ENCODE measurements around the gene DOCK1. TPM values are rescaled to one million over a fixed set of nuclear protein-coding genes. Genes with fewer than 3 reads are reported as not detected.

Gene DOCK1
- total RNA-seq, 1 donor from 2014 or later: 57.8 TPM

DNA sequence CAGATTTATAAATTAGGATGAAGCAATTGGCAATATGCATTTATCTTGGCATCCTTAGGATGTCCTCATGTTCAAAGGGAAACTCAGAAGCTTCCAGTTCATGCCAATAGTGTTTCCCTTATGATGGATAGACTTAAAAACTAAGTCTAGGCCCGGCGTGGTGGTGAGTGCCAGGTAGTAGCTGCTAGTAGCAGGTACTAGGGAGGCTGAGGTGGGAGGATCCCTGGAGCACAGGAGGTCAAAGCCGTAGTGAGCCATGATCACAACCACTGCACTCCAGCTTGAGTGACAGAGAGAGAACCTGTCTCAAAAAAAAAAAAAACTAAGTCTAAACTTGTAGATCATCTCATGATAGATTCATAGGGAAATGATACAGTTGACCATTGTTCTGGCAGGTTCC lies 115.0 kb downstream of the DOCK1 start:
- H3K9me3 Mint-ChIP-seq (ENCODE audit: low read depth): no peaks in the 10 kb centered on the region
- H3K36me3 Mint-ChIP-seq (ENCODE audit: low read depth): peaks cover 19% of the 10 kb centered on the region
- no peak overlapping the region for H3K27ac Mint-ChIP-seq (ENCODE audit: unreplicated experiment)
- TF ChIP-seq, protein P1, sequence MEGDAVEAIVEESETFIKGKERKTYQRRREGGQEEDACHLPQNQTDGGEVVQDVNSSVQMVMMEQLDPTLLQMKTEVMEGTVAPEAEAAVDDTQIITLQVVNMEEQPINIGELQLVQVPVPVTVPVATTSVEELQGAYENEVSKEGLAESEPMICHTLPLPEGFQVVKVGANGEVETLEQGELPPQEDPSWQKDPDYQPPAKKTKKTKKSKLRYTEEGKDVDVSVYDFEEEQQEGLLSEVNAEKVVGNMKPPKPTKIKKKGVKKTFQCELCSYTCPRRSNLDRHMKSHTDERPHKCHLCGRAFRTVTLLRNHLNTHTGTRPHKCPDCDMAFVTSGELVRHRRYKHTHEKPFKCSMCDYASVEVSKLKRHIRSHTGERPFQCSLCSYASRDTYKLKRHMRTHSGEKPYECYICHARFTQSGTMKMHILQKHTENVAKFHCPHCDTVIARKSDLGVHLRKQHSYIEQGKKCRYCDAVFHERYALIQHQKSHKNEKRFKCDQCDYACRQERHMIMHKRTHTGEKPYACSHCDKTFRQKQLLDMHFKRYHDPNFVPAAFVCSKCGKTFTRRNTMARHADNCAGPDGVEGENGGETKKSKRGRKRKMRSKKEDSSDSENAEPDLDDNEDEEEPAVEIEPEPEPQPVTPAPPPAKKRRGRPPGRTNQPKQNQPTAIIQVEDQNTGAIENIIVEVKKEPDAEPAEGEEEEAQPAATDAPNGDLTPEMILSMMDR (IDR thresholded peaks at IDR 0.05): no peak
- no peak overlapping the region for H3K4me3 Mint-ChIP-seq (ENCODE audit: unreplicated experiment)
- no peak for DNase-seq (ENCODE audit: low spot score)
- H3K27me3 Mint-ChIP-seq (ENCODE audit: low read depth): no peaks in the 10 kb centered on the region
- no peaks in the 10 kb centered on the region for H3K4me1 Mint-ChIP-seq (ENCODE audit: low read depth)

DNA sequence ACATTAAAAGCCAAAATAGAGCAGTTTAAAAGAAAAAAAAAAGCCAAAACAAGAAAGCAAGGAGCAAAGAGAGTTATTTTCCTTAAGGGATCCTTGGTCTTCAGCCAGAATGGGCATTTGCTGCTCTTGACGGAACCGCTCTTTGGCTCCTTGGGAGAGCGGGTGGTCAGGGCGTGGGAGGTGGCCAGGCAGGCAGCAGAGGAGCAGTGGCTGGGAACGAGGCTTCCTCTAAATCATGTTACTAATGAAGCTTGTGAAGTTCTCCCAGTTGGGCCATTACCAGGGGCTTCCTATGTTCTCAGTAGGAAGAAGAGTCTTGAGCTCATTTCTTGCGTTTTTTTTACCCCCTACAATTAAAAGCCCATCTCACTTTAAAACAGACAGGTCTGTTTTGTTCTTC lies 116.6 kb downstream of the DOCK1 start:
- Mint-ChIP-seq H3K36me3 (ENCODE audit: low read depth) (peaks cover 26% of the 10 kb centered on the region), H3K4me3 (ENCODE audit: unreplicated experiment) (no peak overlapping the region), H3K27ac (ENCODE audit: unreplicated experiment) (no peak overlapping the region), H3K27me3 (ENCODE audit: low read depth) (no peaks in the 10 kb centered on the region), H3K4me1 (ENCODE audit: low read depth) (no peaks in the 10 kb centered on the region), H3K9me3 (ENCODE audit: low read depth) (no peaks in the 10 kb centered on the region)
- TF ChIP-seq, protein P1 (IDR thresholded peaks at IDR 0.05): no peak
- DNase-seq (ENCODE audit: low spot score): no peak

DNA sequence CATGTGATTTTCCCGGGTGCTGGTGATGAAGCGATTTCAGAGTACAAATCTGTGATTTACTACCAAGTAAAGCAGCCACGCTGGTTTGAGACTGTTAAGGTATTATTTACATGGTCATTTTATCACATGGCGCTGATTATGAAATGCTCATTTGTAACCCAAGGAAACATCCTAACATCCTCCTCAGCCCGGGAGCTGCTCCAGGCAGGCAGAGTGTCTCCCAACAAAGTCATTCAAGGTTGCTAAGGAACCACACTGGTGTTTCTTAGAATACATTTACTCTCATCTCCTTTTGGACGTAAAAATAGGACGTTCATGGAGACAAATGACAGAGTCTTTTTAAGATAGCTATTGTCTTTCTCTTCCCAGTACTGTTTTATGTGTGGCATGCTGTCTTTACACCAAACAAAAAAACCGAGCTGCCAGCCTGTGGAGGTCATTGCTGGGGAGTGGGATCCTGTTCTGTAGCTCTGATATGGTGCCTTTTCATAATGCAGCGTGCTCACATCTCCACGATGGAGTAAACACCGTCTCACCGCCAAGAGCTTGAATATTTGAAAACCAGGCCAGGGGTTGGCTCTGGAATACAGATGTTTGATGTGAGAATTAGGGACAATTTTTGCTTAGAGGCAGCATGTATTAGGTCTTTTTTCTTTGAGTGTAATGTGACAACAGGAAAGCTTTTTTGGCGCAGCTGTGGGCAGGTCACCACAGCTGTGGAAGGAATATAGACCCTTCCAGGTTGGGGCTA lies 119.6 kb downstream of the DOCK1 start:
- TF ChIP-seq, protein P1 (IDR thresholded peaks at IDR 0.05): no peak
- H3K36me3 Mint-ChIP-seq (ENCODE audit: low read depth): peaks cover 32% of the 10 kb centered on the region
- H3K27ac Mint-ChIP-seq (ENCODE audit: unreplicated experiment): no peak overlapping the region
- DNase-seq (ENCODE audit: low spot score): no peak
- no peaks in the 10 kb centered on the region for H3K4me1 Mint-ChIP-seq (ENCODE audit: low read depth)
- H3K9me3 Mint-ChIP-seq (ENCODE audit: low read depth): no peaks in the 10 kb centered on the region
- H3K27me3 Mint-ChIP-seq (ENCODE audit: low read depth): no peaks in the 10 kb centered on the region
- H3K4me3 Mint-ChIP-seq (ENCODE audit: unreplicated experiment): no peak overlapping the region

DNA sequence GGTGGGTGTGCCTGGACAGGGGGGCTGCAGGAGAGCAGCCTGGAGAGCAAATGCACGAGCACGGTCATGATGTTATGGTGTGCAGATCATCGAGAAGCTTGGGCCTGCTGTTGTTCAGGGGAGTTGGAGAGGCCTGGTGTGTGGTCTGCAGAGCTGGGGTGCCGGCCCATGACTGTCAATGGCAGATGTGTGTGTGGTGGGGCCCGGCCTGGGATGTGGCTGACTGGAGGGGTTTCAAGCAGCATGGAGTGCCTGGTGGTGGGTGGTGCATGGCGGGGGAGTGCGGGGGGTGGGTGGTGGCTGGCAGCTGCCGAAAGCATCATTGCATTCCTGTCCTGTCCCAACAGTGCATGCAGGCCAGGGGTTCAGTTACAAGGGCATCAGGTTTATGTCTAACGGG lies 122.6 kb downstream of the DOCK1 start:
- Mint-ChIP-seq H3K4me1 (ENCODE audit: low read depth) (no peaks in the 10 kb centered on the region), H3K27me3 (ENCODE audit: low read depth) (no peaks in the 10 kb centered on the region), H3K4me3 (ENCODE audit: unreplicated experiment) (no peak overlapping the region), H3K36me3 (ENCODE audit: low read depth) (peaks cover 46% of the 10 kb centered on the region), H3K9me3 (ENCODE audit: low read depth) (no peaks in the 10 kb centered on the region), H3K27ac (ENCODE audit: unreplicated experiment) (no peak overlapping the region)
- DNase-seq (ENCODE audit: low spot score): no peak
- TF ChIP-seq, protein P1 (IDR thresholded peaks at IDR 0.05): no peak

DNA sequence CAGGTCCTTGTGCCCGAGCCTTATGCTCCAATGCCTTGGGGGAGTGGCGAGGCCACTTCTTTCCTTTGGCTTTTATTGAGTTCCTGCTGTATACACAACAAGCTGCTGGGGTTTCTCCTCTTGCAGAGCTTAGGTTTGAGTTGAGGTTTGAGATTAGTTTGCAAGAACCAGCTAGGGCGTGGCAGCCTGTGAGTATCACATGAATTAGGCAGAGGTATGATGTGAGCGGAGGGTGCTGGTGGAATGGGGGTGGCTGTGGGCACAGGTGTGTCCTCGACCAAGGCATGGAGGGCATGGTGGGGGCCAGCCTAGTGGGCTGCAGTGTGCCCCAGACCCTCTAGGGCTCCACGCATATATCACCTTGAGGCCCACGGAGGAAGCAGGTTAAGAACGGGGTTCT lies 123.3 kb downstream of the DOCK1 start:
- Mint-ChIP-seq H3K9me3 (ENCODE audit: low read depth) (no peaks in the 10 kb centered on the region), H3K36me3 (ENCODE audit: low read depth) (peaks cover 45% of the 10 kb centered on the region), H3K27me3 (ENCODE audit: low read depth) (no peaks in the 10 kb centered on the region), H3K4me3 (ENCODE audit: unreplicated experiment) (no peak overlapping the region), H3K4me1 (ENCODE audit: low read depth) (no peaks in the 10 kb centered on the region), H3K27ac (ENCODE audit: unreplicated experiment) (no peak overlapping the region)
- TF ChIP-seq, protein P1 (IDR thresholded peaks at IDR 0.05): no peak
- DNase-seq (ENCODE audit: low spot score): no peak
